ENCODE data around the gene IRF9. TPM values are rescaled to one million over a fixed set of nuclear protein-coding genes. Genes with fewer than 3 reads are reported as not detected.

IRF9 gene
- total RNA-seq, 2 experiments from 2014 or later, result 112 to 118 TPM

- CTCF ChIA-PET, result interaction anchor here (1.1 to 2.1 kb wide), 2 partner anchors 11 to 137 kb away, joined by 3 to 10 read pairs; partner anchors contain the start of gene IRF9
- intact Hi-C loops (cut with micrococcal nuclease), result no loop called here
- H3K9me3 Mint-ChIP-seq, result no peaks in the 10 kb centered on the region
Measured at GRCh38 chr14:24171422-24172260, 10.6 kb downstream of the IRF9 start, which contains the start of gene REC8. Gene REC8, plus strand, starts transcription at chr14:24172080. Its CDS starts 473 bp downstream, at chr14:24172553.

GRCh38 chr14:24172261-24172860, 11.3 kb downstream of the IRF9 start:
- no peak for ATAC-seq
- DNase-seq, result no peak
- intact Hi-C loops (cut with micrococcal nuclease), result no loop called here
- Mint-ChIP-seq H3K27me3 (no peaks in the 10 kb centered on the region), H3K4me1 (ENCODE audit: low read depth) (peaks cover 18% of the 10 kb centered on the region), H3K36me3 (ENCODE audit: low read depth) (peaks cover 23% of the 10 kb centered on the region), H3K4me3 (peak overlapping the region; percentile 77), H3K27ac (peak overlapping the region; percentile 42), H3K9me3 (no peaks in the 10 kb centered on the region)
- no peak for TF ChIP-seq CTCF (IDR thresholded peaks at IDR 0.05)
- CTCF ChIA-PET, result interaction anchor here (0.9 to 2.1 kb wide), 5 partner anchors 12 to 136 kb away, joined by 3 to 10 read pairs (median 3); partner anchors contain the start of gene IRF9
- POLR2A ChIA-PET, result interaction anchor here (0.6 to 9.6 kb wide), 6 partner anchors 8 to 25 kb away, joined by 3 to 163 read pairs (median 6); partner anchors contain the start of genes IPO4, IRF9, RNF31 and TM9SF1

More at GRCh38 chr14:24171422-24172260, 10.6 kb downstream of the IRF9 start, which contains the start of gene REC8:
- Mint-ChIP-seq H3K27me3 (no peaks in the 10 kb centered on the region), H3K4me1 (ENCODE audit: low read depth) (peaks cover 19% of the 10 kb centered on the region), H3K27ac (peak within 1 kb of the TSS; percentile 88), H3K36me3 (ENCODE audit: low read depth) (peaks cover 23% of the 10 kb centered on the region), H3K4me3 (peak within 1 kb of the TSS; percentile 77)
- TF ChIP-seq CTCF (IDR thresholded peaks at IDR 0.05), result no peak
- peak; percentile 87 for DNase-seq
- POLR2A ChIA-PET, result interaction anchor here (0.6 to 9.6 kb wide), 7 partner anchors 7 to 35 kb away, joined by 3 to 163 read pairs (median 4); partner anchors contain the start of genes IPO4, IRF9, PSME1 and RNF31
- peak; percentile 89 for ATAC-seq

- ChIA-PET POLR2A (interaction anchor here (0.7 to 9.6 kb wide), 5 partner anchors 8 to 22 kb away, joined by 4 to 163 read pairs (median 9); partner anchors contain the start of genes IPO4, IRF9 and TM9SF1), CTCF (interaction anchor here (0.9 to 2.1 kb wide), 6 partner anchors 8 to 136 kb away, joined by 3 to 10 read pairs (median 3); partner anchors contain the start of gene IRF9)
- Mint-ChIP-seq H3K36me3 (ENCODE audit: low read depth) (peaks cover 19% of the 10 kb centered on the region), H3K4me1 (ENCODE audit: low read depth) (peaks cover 14% of the 10 kb centered on the region), H3K4me3 (peak overlapping the region; percentile 77), H3K27ac (peak overlapping the region; percentile 34), H3K27me3 (no peaks in the 10 kb centered on the region), H3K9me3 (no peaks in the 10 kb centered on the region)
- TF ChIP-seq CTCF (IDR thresholded peaks at IDR 0.05), result no peak
- intact Hi-C loops (cut with micrococcal nuclease), result no loop called here
- DNase-seq (no peak), ATAC-seq (no peak)
Measured at GRCh38 chr14:24172871-24173281, 11.8 kb downstream of the IRF9 start.

GRCh38 chr14:24176599-24176998, 15.5 kb downstream of the IRF9 start:
- H3K9me3 Mint-ChIP-seq, result no peaks in the 10 kb centered on the region
- TF ChIP-seq CTCF (IDR thresholded peaks at IDR 0.05), result no peak
- ChIA-PET POLR2A (interaction anchor here (0.8 to 9.4 kb wide), 8 partner anchors 9 to 71 kb away, joined by 3 to 90 read pairs (median 17); partner anchors contain the start of genes IPO4, IRF9, PSME2 and TM9SF1), CTCF (interaction anchor here (2.1 kb wide), 1 partner anchor 15 kb away, joined by 7 read pairs; the partner anchor contains the start of gene IRF9)
- H3K36me3 Mint-ChIP-seq (ENCODE audit: low read depth), result peaks cover 11% of the 10 kb centered on the region
- ATAC-seq (no peak), DNase-seq (no peak)
- H3K4me1 Mint-ChIP-seq (ENCODE audit: low read depth), result peaks cover under 1% of the 10 kb centered on the region
- intact Hi-C loops (cut with micrococcal nuclease), result no loop called here
- H3K27ac Mint-ChIP-seq, result no peak overlapping the region
- no peak overlapping the region for H3K4me3 Mint-ChIP-seq
- no peaks in the 10 kb centered on the region for H3K27me3 Mint-ChIP-seq
